ENCODE measurements around the gene SPRED3.
"Not testable (repeated sequence)": the region's sequence is repeated elsewhere in the genome, so short reads cannot be mapped to it uniquely, and the experiment has no call there.

Gene SPRED3

DNA sequence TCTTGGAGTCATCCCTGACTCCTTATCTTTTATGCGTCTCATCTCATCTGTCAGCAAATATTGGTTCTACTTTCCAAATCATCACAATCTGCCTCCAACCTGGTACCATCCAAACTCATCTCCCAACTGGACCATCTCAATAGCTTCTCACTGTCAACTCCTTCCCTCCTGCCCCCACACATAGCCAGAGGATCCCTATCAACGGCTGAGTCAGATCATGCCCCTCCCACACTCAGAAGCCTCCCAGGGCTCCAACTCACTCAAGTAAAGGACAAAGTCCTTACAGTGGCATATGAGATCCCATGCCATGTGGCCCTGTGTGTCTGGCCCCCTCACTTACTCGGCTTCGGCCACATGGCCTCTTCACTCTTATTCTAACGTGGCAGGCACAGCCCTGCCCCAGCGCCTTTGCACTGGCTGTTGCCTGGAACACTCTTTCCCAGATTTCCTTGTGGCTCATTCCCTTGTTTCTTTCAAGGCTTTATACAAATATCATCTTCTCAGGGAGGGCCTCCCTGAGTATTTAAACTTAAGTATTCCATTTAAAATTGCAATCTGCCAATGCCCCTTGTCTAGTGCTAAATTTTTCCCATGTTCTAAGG lies 4.3 kb downstream of the SPRED3 start:
- no peak for DNase-seq

DNA sequence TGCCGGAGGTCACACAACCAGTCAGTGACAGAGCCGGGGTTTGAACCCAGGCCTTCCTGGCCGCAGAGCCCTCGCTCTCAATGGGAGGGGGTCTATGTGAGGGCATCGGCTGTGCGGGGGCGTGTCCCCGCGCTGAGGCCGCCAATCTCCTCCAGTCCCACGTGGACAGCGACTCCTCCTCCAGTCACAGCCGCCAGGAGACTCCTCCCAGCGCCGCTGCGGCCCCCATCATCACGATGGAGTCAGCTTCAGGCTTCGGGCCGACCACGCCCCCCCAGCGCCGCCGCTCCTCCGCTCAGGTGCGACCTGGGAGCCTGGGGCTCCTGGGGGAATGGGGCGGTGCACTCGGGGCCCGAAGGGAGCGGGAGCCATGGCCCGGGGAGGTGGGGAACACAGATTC lies 6.0 kb downstream of the SPRED3 start:
- no peak for DNase-seq

DNA sequence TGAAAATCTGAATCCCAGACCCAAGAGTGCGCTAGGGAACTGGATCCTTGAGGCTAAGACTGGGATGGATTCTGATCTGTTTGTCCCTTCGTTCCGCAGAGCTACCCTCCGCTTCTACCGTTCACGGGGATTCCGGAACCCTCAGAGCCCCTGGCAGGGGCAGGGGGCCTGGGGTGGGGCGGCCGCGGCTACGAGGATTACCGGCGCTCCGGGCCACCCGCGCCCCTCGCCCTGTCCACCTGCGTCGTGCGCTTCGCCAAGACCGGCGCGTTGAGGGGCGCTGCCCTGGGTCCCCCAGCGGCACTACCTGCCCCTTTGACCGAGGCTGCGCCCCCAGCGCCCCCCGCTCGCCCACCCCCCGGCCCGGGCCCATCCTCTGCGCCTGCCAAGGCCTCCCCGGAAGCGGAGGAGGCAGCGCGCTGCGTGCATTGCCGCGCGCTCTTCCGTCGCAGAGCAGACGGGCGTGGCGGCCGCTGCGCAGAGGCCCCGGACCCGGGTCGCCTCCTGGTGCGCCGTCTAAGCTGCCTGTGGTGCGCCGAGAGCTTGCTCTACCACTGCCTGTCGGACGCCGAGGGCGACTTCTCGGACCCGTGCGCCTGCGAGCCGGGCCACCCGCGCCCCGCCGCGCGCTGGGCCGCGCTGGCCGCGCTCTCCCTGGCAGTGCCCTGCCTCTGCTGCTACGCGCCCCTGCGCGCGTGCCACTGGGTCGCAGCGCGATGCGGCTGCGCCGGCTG lies 7.1 kb downstream of the SPRED3 start:
- DNase-seq, result no peak

DNA sequence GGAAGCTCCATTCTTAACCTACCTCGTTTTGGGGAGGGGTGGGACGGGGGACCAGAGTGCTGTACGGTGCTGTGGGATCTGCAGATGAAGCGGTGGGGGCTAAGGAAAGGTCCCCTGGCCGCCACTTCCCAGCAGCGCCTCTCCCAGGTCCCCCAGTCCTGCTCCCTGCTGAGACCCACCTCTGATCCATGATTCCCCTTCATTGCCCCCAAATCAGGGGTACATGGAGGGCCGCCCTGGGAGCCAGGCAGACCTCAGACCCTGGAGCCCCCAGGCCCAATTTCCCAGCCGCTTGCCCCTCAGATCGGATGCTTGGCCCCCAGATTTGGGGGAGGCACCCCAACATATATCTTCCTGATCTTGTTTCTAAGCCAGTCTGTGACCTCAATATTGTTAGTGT lies 10.6 kb downstream of the SPRED3 start:
- DNase-seq, result no peak

DNA sequence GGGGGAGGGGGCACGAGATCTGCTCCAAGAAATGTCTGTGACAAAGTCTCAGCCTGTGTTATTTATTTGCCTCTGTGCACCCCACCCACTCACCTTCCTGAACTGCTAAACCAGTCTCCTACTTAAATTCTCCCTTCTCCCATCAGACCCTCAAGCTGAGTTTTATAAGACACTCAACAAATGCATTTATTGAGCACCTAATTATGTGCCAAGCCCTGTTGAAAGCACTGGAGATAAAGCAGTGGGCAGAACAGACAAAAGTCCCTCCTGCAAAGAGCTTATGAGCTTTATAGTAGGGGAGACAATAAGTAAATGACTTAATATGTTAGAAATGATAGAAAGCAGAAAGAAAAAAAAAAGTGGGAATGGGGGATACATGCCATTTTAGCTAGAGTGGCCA lies 11.0 kb downstream of the SPRED3 start:
- DNase-seq, result no peak

DNA sequence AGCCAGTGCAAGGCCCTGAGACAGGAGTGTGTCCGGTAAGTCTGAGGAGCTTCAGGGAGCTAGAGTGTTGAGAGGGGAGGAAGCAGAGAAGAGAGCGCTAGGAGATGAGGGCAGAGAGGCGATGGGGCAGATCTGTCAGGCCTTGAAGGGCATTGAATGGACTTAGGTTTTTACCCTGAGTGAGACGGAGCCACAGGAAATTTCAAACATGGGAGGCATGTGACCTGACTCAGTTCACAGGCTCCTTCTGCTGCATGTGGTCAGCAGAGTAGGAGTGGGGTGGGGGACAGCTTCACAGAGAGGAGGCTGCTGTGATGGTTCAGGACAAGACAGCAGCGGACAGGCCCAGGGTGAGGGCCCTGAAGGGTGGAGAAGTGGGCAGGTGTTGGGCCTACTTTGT lies 11.9 kb downstream of the SPRED3 start:
- no peak for DNase-seq

DNA sequence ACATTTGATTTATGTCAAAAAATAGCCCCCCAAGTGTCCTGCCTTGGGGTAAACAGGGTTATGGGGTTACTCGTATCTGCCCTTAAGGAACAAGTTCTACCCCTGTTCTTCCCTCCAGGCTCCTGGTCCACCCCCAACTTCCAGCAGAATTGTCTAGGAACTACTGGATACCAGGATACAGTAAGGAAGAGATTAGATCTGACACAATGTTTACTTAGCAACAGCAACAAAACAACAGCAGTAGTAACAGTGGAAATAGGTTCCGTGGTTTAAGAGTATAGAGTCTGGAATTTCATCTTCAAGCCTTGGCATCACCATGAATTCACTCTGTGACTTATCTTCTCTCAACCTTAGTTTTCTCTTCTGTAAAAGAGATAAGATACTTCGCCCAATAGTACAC lies 12.7 kb downstream of the SPRED3 start:
- DNase-seq, result no peak

DNA sequence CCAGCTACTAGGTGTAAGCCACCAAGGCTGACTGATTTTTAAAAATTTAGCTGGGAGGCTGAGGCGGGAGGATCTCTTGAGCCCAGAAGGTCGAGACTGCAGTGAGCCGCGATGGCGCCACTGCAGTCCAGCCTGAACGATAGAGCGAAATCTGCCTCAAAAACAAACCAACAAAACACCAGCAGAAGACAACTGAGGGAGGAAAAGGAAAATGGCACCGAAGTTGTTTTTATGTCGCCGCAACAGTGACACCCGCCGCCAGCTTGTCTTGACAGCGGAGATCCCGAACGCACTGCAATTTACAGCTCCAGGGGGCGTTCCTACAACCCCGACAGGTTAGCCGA lies 14.1 kb downstream of the SPRED3 start:
- DNase-seq, result no peak

DNA sequence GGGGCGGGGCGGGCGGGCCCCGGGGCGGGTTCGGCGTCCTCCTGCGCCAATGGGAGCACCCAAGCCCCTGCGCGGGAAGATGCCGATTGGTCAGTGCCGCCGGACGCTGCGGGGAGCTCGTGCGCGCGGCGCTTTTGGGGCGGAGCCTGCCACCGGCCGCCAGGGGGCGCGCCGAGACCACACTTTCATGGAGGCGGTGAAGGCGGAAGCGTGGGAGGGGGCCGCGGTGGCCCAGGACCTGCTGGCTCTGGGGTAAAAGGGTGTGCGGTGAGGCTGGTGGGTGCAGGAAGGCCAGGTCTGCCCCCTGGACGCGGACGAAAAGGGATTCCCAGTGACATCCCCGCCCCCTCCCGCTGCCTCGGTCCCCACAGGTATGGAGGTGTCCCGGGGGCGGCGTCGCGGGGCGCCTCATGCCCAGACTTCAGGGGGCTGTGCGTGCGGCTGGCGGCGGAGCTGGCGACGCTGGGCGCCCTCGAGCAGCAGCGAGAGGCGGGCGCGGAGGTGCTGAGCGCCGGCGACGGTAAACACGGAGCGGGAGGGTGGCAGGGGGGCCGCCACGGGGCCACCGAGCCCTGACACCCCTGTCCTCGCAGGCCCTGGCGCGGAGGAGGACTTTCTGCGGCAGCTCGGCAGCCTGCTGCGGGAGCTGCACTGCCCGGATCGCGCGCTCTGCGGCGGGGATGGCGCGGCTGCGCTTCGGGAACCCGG lies 14.6 kb downstream of the SPRED3 start, which contains the start of gene FAM98C:
FAM98C (plus strand) TSS at position 127 of the 708 bp plus-strand sequence; CDS start at position 188, 61 bp downstream.
- peak; percentile 93 for DNase-seq

DNA sequence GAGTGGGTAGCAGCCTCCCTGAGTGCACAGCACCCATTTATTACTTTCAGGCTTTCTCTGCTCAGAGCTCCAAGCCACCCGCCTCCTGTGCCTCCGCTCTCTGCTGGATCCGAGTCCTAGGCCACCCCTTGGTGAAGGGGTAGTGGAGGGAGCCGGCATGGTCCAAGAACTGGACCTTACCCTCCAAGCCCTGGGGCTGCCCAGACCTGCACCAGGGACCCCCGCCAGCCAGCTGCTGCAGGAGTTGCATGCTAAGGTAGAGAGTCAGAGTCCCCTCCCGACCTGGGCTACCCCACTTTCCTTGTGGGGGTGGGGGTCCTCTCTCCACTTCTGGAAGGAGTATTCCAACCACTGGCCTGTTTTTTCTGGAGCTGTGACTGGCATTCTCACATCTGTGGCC lies 16.4 kb downstream of the SPRED3 start:
- DNase-seq, result no peak

DNA sequence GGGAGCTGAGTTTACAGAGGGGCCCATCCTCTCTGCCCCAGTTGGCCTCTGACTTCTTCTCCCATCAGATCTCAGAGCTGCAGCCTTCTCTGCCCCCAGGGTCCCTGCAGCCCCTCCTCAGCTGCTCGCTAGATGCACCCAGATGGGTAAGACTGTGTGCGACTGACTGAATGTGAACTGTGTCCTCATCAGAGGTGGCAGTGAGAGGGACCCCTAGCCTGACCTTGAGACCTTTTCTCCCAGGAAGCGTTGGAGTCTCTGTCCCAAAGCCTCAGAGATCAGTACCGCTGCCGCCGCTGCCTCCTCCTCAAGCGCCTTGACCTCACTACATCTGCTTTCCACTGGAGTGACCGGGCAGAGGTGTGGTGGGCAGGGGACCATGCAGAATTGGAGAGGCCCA lies 16.8 kb downstream of the SPRED3 start:
- DNase-seq, result no peak

DNA sequence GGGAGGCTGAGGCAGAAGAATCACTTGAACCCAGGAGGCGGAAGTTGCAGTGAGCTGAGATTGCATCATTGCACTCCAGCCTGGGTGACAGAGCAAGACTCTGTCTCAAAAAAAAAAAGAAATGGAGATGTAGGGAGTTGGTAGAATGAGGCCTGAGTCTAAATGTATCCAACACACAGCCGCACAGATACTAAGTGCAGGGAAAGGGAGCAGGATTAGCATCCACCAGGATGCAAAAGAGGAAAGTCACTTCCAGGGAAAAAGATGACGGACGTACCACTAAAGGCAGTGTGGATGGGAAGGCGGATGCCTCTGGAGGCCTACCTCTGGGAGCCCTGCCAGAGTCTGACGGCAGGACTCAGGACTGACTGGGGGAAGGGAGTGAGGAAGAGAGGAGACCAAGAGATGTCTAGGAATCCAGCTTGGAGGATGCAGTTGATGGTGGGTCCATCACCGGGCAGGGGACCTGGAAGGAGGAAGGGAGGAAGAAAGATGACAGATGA lies 21.2 kb downstream of the SPRED3 start:
- DNase-seq, result no peak

DNA sequence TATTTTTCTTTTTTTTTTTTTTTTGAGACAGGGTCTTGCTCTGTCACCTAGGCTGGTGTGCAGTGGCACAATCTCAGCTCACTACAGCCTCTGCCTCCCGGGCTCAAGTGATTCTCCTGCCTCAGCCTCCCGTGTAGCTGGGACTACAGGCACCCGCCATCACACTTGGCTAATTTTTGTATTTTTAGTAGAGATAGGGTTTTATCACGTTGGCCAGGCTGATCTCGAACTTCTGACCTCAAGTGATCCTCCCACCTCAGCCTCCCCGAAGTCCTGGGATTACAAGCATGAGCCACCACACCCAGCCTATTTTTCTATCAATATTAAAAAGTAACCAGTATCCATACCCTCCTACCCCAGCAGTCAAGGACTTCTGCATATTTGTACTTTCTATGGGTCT lies 21.9 kb downstream of the SPRED3 start:
- not testable (repeated sequence) for DNase-seq

DNA sequence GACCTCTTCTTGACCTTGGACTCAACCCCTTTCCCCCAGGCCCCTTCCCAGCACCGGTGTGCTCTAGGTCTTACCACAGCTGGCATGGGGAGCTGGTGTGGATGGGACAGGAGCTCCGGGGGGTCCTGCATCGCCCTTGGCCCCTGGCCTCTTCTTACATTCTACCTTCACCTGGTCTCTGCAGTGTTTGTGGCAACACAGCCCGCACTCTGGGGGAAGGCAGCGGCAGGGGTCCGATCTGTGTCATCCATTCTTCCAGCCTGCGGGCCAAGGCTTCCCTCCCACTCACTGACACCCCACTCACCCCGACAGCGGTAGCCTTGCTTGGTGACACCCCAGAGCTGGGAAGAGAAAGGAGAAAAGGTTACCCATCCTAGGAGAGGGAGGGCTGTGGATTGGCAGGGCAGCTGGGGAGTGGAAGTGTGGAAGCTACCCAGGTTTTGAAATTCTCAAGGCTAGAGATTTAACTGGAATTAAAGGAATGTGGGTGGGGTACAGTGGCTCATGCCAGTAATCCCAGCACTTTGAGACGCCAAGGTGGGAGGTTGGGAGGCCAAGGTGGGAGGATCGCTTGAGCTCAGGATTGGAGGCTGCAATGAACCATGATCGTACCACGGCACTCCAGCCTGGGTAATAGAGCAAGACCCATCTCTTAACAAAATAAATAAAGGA lies 22.7 kb downstream of the SPRED3 start:
- no peak for DNase-seq

DNA sequence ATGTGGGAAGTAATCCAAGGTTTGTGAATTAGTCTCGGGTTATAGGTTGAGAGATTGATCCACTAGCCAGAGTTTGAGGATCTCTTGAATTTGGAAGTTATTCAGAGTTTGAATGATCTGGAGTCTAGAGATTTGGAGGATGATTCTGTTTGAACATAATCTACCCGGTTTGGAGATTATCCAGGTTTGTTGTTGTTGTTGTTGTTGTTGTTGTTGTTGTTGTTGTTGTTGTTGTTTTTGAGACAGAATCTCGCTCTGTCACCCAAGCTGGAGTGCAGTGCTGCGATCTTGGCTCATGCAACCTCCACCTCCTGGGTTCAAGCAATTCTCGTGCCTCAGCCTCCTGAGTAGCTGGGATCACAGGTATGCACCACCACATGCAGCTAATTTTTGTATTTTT lies 23.4 kb downstream of the SPRED3 start:
- not testable (repeated sequence) for DNase-seq

DNA sequence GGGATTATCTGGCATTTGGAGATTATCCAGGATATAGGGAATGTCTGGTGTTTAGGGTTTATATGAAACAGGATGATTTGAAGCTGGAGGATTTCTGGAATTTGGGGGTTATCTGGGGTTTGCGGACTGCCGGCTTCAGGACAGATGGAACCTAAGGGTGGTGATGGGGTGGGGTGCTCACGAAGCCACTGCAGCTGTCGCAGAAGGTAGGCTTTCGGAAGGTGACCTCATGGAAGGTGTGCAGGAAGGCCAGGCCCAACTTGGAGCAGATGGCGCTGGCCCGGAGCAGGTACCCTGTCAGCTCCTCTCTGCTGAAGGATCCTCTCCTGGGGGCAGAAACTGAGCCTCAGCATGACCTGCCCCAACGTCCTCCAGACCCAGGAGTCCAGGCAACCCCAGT lies 24.0 kb downstream of the SPRED3 start:
- no peak for DNase-seq

DNA sequence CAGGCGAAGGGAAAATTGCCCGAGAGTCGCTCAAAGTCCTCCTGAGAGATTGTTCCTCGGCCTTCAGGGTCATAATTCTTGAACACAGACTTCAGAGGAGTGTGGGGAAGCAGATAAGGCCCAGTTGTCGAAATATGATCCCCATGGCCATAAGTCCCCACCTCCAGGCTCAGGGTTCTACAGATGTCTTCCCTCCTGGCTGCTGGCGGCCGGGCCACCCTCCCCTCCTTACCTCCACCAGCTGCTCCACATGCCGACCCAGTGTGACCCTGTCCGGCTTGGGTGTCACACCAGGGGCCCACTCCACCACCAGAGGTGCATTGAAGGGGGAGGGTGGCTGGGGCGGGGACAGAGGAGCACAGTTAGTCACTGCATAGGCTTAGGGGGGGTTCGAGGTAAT lies 24.5 kb downstream of the SPRED3 start:
- no peak for DNase-seq

DNA sequence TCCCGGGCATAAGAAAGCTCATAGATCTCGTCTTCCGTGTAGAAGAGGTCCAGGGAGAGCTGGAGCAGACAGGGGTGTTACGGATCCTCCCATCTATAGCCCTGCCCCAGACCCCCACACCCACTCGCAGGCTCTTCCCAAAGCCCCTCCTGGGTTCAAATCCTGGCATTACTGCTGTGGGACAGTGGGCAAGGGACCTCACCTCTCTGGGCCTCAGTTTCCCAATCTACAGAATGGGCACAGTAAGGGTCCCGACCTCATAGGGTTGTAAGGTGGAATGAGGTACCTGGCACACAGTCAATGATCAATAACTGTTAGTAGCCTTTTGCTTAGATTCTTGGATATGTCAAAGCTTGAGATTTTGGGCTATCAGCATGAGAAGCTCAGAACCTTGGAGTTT lies 24.9 kb downstream of the SPRED3 start:
- no peak for DNase-seq

DNA sequence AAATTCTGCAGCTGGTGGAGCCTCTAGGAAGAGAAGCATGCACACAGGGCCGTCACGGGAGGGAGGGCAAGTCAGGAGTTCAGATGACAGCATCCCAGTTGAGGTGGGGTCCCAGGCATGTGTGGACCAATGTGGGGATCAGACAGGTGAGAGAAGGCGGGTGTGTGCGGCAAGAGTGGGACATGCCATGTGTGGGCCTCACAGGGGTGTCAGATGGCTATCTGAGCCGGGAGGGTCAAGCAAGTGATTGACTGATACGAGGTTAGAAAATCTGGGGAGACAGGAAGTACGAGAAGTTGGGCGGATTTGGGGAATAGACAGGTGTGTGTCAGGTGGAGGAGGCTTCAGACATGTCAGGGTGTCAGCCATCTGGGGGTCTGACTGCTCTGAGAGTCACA lies 28.6 kb downstream of the SPRED3 start:
- no peak for DNase-seq

DNA sequence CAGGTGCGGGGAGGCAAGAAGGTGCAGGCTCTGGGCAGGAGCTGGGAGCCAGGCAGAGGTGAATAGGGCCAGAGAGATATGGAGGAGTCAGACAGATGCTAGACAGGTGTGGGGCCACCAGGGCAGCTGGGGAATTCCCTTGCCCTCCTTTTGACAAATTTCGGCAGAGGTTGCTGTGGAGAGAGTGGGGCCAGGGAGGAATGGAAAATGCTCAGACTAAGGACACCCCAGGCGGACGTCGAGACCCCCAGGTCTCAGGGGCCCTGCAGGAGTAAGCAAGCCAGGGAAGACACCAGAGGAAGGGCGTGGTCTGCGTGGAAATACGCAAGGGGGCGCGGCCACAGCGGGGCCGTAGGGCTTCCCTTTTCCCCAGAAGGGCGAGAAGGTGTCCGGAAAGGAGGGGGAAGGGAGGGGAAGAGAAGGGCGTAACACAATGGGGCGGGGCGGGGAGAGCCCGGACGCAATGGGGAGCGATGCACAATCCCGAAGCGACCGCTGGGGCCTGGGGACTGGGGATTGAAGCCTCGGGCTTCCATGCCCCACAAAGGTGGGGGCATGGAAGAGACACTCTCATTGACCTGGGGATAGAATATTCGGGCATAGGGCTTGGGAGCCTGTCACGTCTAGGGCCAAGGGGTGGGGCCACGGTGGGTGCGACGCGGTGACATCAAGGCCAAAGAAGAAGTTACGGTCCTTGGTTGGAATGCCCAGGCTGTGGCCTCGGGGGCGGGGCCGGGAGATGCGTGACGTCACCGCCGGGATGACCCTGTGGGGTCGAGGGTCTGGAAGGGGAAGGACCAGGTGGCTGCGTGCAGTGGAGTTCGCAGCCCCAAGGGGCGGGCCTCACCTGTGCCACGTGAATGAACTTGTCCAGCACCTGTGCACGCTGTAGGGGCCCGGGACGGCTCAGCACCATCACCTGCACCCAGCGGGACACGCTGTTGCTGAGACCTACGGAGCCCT lies 29.3 kb downstream of the SPRED3 start:
- DNase-seq, result no peak

DNA sequence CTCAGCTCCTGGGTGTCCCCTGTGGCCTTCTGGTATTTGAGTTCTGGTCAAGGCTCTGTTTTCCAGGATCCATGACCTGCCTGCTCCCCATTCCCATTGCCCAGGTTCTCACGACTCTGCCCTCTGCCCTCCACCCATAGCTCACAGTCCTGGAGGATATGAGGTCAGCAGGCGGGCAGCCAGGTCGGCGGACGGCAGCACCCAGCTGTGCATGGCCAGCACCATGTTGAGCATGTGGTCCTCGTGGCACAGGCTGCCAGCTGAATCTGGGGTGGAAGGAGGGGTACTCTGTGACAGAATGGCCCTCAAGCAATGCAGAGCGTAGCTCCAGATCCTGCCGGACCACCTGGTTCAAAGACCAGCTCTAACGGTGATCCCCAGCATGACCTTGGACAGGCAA lies 32.4 kb downstream of the SPRED3 start:
- DNase-seq, result no peak

DNA sequence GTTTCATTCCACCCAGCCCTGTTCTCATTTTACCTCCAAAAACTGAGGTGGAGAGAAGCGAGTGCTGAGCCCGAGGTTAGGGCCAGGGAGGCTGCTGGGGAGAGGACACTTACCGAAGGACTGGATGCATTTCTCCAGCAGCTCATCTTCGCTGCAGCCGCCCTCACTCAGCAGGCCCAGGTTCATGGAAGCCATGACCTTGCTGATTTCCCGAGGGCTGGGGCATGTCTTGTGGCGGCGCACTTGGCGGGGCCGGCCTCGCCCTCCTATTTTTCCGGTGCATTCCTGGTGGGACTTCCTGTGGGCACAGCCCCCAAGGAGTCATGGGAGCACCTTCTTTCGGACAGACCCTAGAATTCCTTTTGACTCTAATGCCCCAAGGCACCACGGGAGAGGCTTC lies 33.4 kb downstream of the SPRED3 start:
- DNase-seq, result no peak
